HL-60/S4 treated with phorbol 12-myristate 13-acetate at 8.2 ng/mL for 4 days and 3 days (cell line): ENCODE measurements around the gene ATP5PB.

Experiments
- in situ Hi-C: fragments of 300-500 bp; cut with MboI; formaldehyde crosslinking; loops from 2 replicates; pipeline ENCODE4 v1.15.0; 2022; ENCODE audit warnings: low sequenced_read_pairs

Gene ATP5PB, protein sequence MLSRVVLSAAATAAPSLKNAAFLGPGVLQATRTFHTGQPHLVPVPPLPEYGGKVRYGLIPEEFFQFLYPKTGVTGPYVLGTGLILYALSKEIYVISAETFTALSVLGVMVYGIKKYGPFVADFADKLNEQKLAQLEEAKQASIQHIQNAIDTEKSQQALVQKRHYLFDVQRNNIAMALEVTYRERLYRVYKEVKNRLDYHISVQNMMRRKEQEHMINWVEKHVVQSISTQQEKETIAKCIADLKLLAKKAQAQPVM

GRCh38 chr1:111448918-111449702 lies at the start of gene ATP5PB, which contains the start of gene WDR77:
TSS of gene ATP5PB (plus strand) at chr1:111449464. CDS start at chr1:111449542, 78 bp downstream.
TSS of gene WDR77 (minus strand) at chr1:111449256. CDS start at chr1:111449169, 87 bp downstream.
- in situ Hi-C loops: no loop called here

DNA sequence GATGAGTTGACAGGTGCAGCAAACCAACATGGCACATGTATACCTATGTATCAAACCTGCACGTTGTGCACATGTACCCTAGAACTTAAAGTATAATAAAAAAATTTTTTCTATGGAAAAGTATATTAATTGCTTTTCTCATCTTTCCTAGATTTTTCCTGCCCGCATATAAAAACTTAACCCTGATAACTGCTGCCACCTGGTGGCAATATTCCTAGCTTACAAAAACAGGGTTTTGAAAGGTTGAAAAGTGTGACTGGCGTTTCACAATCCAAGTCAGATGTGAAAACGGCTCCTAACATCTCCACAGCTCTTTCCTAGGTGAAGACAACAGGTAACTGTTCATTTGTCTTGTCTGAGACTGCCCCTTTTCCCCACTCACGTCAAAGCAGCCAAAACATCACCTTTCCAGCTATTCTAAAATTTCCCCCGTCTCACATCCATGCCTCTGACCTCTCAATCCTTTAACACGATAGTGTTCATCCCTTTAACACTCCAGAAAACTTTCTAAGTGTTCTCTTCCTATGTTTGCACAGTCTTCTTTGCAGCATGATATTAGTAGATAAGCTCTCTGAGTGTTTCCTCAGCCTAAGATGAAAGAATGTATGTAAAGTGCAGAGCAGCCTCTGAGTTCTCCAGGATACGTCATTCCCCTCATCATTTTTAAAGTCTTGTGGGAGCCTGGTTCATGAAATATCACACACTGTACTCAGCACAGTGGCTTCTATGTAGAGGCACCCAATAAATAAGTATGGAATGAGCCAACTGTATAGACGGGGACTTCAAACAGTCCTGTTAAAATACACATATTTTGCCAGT lies 49.3 kb upstream of the ATP5PB start:
- in situ Hi-C loops: loop anchor here (25.0 kb wide), 1 partner anchor 163 kb away; the partner anchor contains the start of gene CHI3L2

DNA sequence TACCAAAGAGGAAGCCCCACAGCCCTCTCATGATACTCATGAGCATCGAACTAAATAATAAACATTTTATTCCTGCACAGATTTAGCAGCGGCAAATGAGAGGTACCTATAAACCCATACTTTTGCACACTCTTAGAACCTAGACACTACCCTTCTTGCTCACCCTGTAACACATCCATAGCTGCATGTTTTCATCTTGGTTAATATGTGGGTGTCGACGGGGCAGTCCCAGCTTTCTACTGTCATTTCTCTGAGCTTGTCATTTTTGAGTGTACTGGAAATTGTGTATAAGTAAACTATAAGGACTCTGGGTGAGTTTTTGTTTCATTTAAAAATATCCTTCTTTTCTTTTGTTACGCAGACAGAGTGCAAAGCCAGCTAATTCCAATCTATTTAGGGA lies 47.2 kb upstream of the ATP5PB start:
- in situ Hi-C loops: no loop called here

DNA sequence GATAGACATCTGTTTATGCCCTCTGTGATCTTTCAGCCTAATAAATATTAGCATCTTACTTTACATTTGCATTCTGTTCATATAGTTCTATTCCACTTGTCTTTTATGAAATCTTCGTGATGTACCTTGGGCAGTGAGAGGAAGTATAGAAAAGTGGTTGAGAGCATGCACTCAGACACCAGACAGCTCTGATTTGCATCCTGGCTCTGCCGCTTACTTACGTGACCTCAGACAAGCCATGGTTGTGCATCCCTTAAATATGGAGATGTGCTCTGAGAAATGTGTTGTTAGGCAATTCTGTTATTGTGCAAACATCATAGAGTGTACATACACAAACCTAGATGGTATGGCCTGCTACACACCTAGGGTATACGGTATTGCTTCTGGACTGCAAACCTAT lies 44.7 kb upstream of the ATP5PB start:
- in situ Hi-C loops: no loop called here

- in situ Hi-C loops: no loop called here
Measured at GRCh38 chr1:111406321-111406768, 42.9 kb upstream of the ATP5PB start.

DNA sequence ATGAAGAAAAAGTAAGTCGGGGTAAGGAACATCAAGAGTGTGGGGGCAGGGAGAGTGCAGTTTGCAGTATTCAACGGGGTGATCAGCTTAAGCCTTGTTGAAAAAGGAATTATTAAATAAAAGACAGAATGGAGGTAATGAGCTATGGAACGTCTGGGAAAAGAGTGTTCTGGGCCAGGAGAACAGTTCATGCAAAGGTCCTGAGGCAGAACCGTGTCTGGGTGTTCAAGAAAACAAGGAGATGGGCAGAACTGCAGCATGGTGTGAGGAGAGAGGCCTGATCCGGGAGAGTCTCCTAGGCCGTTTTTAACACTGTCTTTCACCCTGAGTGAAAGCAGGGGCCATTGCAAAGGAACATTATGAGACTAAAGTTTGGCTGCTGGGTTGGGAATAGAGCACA lies 42.0 kb upstream of the ATP5PB start:
- in situ Hi-C loops: no loop called here

DNA sequence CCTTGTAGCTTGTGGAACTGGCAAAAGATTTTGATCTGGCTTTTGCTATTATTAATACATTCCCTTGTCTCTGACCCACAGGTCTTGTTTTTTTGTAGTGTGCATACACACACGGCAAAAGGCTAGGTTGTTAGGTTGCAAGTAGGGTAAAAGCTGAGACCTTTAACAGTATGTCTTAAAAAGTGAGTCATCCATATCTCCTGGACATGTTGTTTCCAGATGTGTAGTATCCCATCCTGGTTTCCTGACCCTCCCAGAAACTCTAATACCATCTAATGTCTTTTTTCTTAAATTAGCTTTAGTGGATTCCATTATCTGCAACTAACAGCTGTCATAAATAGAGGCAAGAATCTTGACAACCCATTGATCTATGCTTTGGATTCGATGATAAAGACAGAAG lies 36.4 kb upstream of the ATP5PB start:
- in situ Hi-C loops: no loop called here

- in situ Hi-C loops: no loop called here
Measured at GRCh38 chr1:111414756-111415155, 34.5 kb upstream of the ATP5PB start.

- in situ Hi-C loops: no loop called here
Measured at GRCh38 chr1:111415461-111415860, 33.8 kb upstream of the ATP5PB start.

- in situ Hi-C loops: no loop called here
Measured at GRCh38 chr1:111417755-111418154, 31.5 kb upstream of the ATP5PB start.

GRCh38 chr1:111419037-111419436 lies 30.2 kb upstream of the ATP5PB start:
- in situ Hi-C loops: no loop called here

DNA sequence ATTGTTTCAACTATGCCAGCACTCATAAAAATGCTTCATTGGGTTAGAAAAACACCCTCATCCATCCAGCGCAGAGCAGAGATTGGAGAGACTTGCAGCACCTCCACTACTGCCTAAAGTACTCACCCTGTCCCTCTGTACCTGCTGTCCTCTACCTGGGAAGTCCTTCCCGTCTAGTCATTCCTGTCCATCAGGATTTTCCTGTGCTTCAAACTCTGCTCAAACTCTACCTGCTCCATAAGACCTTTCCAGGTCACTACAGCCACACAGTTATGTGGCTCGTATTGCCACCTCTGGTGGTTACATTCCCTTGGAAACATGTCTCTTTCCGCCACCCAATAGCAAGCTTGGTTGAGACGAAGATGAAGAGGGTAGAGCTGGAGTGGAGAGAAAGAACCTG lies 28.9 kb upstream of the ATP5PB start:
- in situ Hi-C loops: no loop called here

DNA sequence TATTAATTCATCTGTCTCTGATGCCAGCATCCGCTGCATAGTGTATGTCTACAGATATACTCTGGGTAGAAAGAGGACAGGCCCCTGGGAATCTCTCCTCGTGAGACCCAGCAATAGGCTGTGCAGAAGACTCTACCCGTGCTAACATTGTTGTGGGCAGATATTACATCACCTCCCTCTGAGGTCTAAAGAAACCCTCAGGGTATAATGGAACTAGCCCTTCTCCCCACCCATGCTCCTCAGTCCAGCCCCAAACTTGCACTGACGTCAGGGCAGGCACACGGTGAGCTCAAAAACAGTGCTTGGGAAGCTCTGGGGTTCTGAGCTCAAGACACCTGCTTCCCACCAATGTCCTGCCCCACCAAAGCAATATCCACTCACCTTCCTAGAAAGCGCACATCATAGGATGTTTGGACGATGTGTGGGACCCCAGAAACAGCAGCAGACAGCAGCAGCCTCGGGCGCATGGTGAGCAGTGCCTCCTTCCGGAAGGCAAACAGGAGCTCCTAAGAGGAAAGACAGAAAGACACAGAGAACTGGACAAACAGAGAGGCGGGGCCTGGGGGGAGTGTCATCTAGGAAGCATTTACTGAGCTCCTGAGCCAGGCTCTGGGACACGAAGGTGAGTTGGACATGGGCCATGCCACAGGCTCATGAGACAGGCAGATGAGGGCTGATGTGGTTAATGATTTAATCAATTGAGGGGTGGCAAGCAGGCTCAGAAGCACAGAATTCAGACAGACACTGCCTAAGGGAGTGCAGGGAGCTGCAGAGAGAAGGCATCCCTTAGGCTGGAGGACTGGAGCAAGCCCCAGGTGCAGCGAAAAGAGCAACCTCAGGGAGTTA lies 26.5 kb upstream of the ATP5PB start:
- in situ Hi-C loops: no loop called here

DNA sequence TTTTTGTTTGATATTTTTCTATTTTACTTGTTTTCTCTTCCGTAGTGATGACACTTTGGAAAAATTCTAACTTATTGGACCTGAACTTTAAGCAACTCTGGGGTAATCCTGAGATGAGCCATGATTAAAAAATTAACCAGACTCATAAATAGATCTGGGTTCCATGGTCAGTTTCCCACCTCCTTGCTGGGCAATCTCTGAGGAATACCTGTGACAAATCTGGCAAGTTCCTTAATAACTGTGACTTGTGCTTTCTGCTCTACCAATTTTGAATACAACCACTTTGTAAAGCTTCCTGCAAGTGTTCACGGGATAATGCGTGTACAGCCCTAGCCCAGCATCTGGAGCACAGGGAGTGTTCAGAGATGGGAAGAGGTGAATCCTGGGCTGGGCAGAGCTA lies 25.0 kb upstream of the ATP5PB start:
- in situ Hi-C loops: no loop called here

- in situ Hi-C loops: no loop called here
Measured at GRCh38 chr1:111436726-111437125, 12.5 kb upstream of the ATP5PB start.

DNA sequence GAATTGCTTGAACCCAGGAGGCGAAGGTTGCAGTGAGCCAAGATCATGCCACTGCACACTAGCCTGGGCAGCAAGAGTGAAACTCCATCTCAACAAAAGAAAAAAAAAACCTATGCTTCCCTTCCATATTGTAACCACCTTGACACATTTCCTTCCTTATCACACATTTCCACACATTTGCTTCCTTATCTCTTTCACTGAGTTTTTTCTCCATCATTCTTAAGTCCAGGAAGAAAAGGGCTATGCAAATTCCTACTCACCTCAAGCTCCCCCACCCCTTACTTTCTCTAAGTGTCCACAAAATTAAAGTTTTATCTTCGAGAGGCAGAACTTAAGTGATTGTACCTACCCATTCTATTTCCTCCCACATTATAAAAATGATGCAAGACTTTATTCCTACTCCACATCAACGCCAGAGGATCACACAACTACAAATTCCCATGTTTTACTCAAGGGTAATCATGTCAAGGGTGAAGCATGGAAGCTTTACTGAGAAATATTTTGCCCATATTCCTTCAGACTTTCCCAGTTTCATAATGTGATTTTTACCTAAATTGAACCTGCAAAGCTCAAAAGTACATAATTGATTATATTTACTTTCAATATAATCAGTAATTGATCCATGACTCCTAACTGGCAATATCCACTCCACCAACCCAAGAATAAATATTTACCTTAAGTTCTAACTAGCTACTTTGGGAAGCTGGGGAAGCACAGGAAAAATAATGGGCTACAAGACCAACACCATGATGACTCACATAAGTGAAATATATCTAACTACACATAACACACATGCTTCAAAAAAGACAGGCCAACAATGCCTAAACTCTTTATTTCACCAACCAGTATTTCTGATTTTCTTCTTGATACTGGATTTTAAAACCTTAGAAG lies 9.6 kb upstream of the ATP5PB start:
- in situ Hi-C loops: no loop called here

DNA sequence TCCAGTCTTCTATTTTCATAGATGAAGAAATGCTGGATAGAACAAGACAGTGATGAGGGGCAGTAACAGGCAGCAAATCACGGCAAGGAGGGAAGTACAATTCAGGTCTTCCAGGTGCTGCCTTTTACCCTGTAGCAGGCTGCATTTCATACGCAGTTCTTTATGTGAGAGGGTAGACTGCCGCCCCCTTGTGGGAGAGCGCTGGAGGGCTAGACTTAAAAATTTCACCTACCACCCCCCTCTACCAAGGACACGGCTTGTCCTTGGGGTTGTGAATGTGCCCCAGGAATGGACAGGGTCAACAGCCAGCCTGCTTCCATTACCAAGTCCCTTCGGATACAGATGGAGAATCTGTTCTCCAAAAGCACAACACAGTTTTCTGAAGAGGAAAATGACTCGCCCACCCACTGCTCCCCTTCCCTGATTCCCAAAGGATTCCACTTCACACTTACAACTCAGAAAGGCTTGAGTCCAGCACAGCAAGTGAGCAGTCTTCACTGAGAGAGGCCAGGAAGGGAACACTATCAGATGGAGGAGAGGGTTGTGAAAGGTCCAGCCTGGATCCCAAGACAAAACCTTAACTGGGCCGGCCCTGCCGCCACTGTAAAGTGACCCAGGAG lies 7.6 kb upstream of the ATP5PB start:
- in situ Hi-C loops: no loop called here

DNA sequence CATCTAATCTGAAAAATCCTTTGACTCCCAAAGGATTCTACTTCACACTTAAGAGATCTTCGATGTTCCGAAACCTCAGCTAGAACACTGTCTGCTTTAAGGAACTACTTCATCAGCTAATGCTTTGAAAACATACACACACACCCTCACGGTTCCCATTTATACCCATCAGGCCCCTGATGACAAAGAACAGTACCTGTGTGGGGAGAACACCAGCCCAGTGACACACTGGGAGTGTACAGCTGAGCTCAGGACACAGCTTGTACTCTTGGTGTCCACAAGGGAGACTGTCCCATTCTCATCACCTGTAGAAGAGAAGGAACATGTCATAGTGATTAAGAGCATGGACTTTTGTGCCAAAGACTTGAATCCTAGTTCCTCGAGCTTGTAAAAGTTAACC lies 6.8 kb upstream of the ATP5PB start:
- in situ Hi-C loops: no loop called here

GRCh38 chr1:111444031-111444430 lies 5.2 kb upstream of the ATP5PB start:
- in situ Hi-C loops: no loop called here
